GM12878 (cell line): ENCODE data around the gene KASH5.

Experiments used
- ETV6 ChIP-seq, 2 experiments: fragments of 450-650 bp in 1 of 2; IDR thresholded peaks in 1 of 2; conservative IDR thresholded peaks in 1 of 2; 2 replicates each; pipeline ENCODE4 v1.6.1; 2014; ENCODE audit warnings: antibody characterized with exemption in 1 of 2, borderline replicate concordance in 1 of 2, low read depth in 1 of 2, mild to moderate bottlenecking in 1 of 2, moderate library complexity in 1 of 2
- NRF1 ChIP-seq: conservative IDR thresholded peaks from 2 replicates; pipeline ENCODE4 v1.6.1; 2011; ENCODE audit warnings: mild to moderate bottlenecking, low read depth, low read length, improper control_type of control experiment
- RAD21 ChIP-seq: IDR thresholded peaks from 2 replicates; pipeline ENCODE4 v1.6.1; 2011; ENCODE audit warnings: mild to moderate bottlenecking, low read depth, low read length, moderate library complexity; ENCODE audit not compliant: insufficient read depth
- SMC3 ChIP-seq: IDR thresholded peaks from 2 replicates; pipeline ENCODE4 v1.6.1; 2011; ENCODE audit warnings: low read length, improper control_type of control experiment, borderline replicate concordance
- SUZ12 ChIP-seq: fragments of 200-600 bp; sonication (generic); IDR thresholded peaks from one replicate; pipeline ENCODE4 v1.6.1; 2018; ENCODE audit warnings: antibody characterized with exemption, mild to moderate bottlenecking; ENCODE audit not compliant: unreplicated experiment
- TAF1 ChIP-seq: IDR thresholded peaks from 2 replicates; pipeline ENCODE4 v1.6.1; 2011; ENCODE audit warnings: mild to moderate bottlenecking, low read depth, low read length, borderline replicate concordance
- TF ChIP-seq, protein P1 (sequence below), 3 experiments: IDR thresholded peaks in 2 of 3; conservative IDR thresholded peaks in 1 of 3; 2 replicates each; pipeline ENCODE4 v1.5.1; 2011; ENCODE audit warnings: low read depth in 3 of 3, low read length in 3 of 3, mild to moderate bottlenecking in 3 of 3, control low read depth in 2 of 3, moderate library complexity in 2 of 3, inconsistent platforms in 1 of 3, mixed read lengths in 1 of 3; ENCODE audit not compliant: control insufficient read depth in 2 of 3, insufficient read depth in 1 of 3; ENCODE audit errors: extremely low read depth in 1 of 3
- TF ChIP-seq, protein P2 (sequence below): fragments of 450-650 bp; IDR thresholded peaks from 2 replicates; pipeline ENCODE4 v1.6.1; 2016; ENCODE audit warnings: mild to moderate bottlenecking

DNA sequence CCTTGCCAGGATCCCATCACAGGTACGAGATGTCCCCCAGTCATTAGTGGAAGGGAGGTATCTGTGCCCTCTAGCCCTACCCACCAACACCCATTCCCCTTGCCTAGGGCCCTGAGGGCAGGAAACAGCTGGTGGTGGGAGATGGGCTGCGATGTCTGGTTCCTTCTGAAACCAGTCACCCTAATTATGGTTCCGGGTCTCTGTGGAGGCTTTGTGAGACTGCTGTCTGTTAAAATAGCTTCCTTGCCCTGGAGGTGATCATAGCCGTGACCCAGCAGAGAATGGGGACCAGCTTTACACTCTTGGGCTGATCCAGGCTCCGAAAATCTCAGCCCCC, 70.5 kb downstream of the KASH5 start:
- no peak for TF ChIP-seq NRF1
- no peak for TF ChIP-seq SUZ12
- TF ChIP-seq, protein P1, sequence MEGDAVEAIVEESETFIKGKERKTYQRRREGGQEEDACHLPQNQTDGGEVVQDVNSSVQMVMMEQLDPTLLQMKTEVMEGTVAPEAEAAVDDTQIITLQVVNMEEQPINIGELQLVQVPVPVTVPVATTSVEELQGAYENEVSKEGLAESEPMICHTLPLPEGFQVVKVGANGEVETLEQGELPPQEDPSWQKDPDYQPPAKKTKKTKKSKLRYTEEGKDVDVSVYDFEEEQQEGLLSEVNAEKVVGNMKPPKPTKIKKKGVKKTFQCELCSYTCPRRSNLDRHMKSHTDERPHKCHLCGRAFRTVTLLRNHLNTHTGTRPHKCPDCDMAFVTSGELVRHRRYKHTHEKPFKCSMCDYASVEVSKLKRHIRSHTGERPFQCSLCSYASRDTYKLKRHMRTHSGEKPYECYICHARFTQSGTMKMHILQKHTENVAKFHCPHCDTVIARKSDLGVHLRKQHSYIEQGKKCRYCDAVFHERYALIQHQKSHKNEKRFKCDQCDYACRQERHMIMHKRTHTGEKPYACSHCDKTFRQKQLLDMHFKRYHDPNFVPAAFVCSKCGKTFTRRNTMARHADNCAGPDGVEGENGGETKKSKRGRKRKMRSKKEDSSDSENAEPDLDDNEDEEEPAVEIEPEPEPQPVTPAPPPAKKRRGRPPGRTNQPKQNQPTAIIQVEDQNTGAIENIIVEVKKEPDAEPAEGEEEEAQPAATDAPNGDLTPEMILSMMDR (IDR thresholded peaks at IDR 0.05 in 2 of 3, conservative IDR thresholded peaks at IDR 0.05 in 1 of 3; ENCODE audit: control insufficient read depth in 2 of 3, extremely low read depth in 1 of 3, insufficient read depth in 1 of 3, low read depth in 3 of 3, low read length in 3 of 3): no peak
- TF ChIP-seq, protein P2, sequence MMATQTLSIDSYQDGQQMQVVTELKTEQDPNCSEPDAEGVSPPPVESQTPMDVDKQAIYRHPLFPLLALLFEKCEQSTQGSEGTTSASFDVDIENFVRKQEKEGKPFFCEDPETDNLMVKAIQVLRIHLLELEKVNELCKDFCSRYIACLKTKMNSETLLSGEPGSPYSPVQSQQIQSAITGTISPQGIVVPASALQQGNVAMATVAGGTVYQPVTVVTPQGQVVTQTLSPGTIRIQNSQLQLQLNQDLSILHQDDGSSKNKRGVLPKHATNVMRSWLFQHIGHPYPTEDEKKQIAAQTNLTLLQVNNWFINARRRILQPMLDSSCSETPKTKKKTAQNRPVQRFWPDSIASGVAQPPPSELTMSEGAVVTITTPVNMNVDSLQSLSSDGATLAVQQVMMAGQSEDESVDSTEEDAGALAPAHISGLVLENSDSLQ: no peak
- TF ChIP-seq ETV6 (conservative IDR thresholded peaks at IDR 0.05 in 1 of 2, IDR thresholded peaks at IDR 0.05 in 1 of 2; ENCODE audit: borderline replicate concordance in 1 of 2, low read depth in 1 of 2): no peak
- no peak for TF ChIP-seq SMC3
- TF ChIP-seq TAF1: no peak
- no peak for TF ChIP-seq RAD21
